Ovary (tissue), 9 donors: ENCODE measurements around the gene MTUS2. TPM values are rescaled to one million over a fixed set of nuclear protein-coding genes. Genes with fewer than 3 reads are reported as not detected.

Experiments used
- DNase-seq, 5 donors: peaks; one replicate each; pipeline ENCODE4 v3.0.0-alpha.2; 2019 to 2020
- H3K27ac ChIP-seq, 2 donors: fragments of 200-600 bp; one replicate each; pipeline versions ENCODE4 v1.5.1 to v1.8.0; 2019 to 2022
- H3K27me3 ChIP-seq: fragments of 200-600 bp; one replicate; pipeline ENCODE4 v1.8.0; 2022
- H3K36me3 ChIP-seq: fragments of 200-600 bp; sonication (generic); one replicate; pipeline ENCODE4 v1.5.1; 2019
- H3K4me1 ChIP-seq: one replicate; pipeline ENCODE4 v1.8.1; 2013; ENCODE audit warnings: mild to moderate bottlenecking, moderate library complexity; ENCODE audit not compliant: insufficient read depth
- H3K4me3 ChIP-seq: fragments of 200-600 bp; sonication (generic); one replicate; pipeline ENCODE4 v1.5.1; 2017
- H3K9me3 ChIP-seq, 2 donors: fragments of 200-600 bp in 1 of 2; sonication (generic) in 1 of 2; one replicate each; pipeline versions ENCODE4 v1.5.1 to v1.8.1; 2013 to 2019; ENCODE audit warnings: mild to moderate bottlenecking in 1 of 2, moderate library complexity in 1 of 2
- EP300 ChIP-seq: sonication (generic); formaldehyde crosslinking; IDR thresholded peaks from one replicate; pipeline ENCODE4 v1.6.1; 2017; ENCODE audit warnings: antibody characterized with exemption
- POLR2A ChIP-seq: fragments of 450-650 bp; IDR thresholded peaks from one replicate; pipeline ENCODE4 v1.6.1; 2017; ENCODE audit warnings: antibody characterized with exemption, mild to moderate bottlenecking, moderate library complexity
- WGBS, 3 donors: extraction: QIAGEN DNeasy Blood & Tissue Kit in 1 of 3; methylation state at CpG; one replicate each; pipeline versions ENCODE4 v1.1.5 to v1.1.7; 2013 to 2017; 5-methylcytosine and 5-hydroxymethylcytosine counted together
- intact Hi-C, 4 donors: fragments of 100-400 bp; cut with DNase I; formaldehyde crosslinking; loops; one replicate each; pipeline versions ENCODE4 v1.11.0 to v1.15.1; 2022 to 2023
- polyA plus RNA-seq, 2 donors: library from polyadenylated mRNA; stranded (reverse); fragments of 200-250 nt in 1 of 2; fragments of 350-450 nt in 1 of 2; fragmentation: Illumina TruSeq in 1 of 2; extraction: RNeasy Lipid Tissue Mini Kit (QIAGEN cat#74804) in 1 of 2; gene quantifications; one replicate each; pipeline ENCODE4 v1.2.3, GENCODE V29; 2013 to 2014
- total RNA-seq, 7 donors: library from RNA; depleted of rRNA in 2 of 7; stranded (reverse); fragments of >200 nt in 2 of 7; fragmentation: NEBNext Ultra II Directional in 3 of 7; extraction: Animal tissue kit (Norgen Biotek cat#: 25700) in 3 of 7; gene quantifications; one replicate each; pipeline versions ENCODE4 v1.1.0 to v1.2.4, GENCODE V29; 2016 to 2023
- TF ChIP-seq, protein P1 (sequence below), 3 donors: fragments of 450-650 bp in 2 of 3; fragments of 200-600 bp in 1 of 3; IDR thresholded peaks; one replicate each; pipeline versions ENCODE4 v1.5.1 to v1.8.0; 2016 to 2022; ENCODE audit warnings: antibody characterized with exemption in 3 of 3, mild to moderate bottlenecking in 1 of 3
- donor health status: DM: no; HTN: no; CAD: no; lungs with moderate emphysema.
- donor health status: DM: no; HTN: no; CAD: no.
- donor health status: Bipolar disorder and iron deficiency.
- donor health status: DM: yes; HTN: yes; CAD: no.
- donor health status: DM: no; HTN: no; CAD: no.
- donor health status: DM: yes; HTN: yes; CAD: no.

Gene MTUS2
- total and polyA plus RNA-seq, 9 donors: 1.5 to 8.7 (median 5.4) TPM

- H3K4me1 ChIP-seq: no peaks in the 10 kb centered on the region
- intact Hi-C loops: no loop called here
- DNase-seq: no peak
- no peaks in the 10 kb centered on the region for H3K36me3 ChIP-seq
- no peak overlapping the region for H3K4me3 ChIP-seq
- no peaks in the 10 kb centered on the region for H3K27me3 ChIP-seq
- H3K9me3 ChIP-seq: no peaks in the 10 kb centered on the region
- no peak for TF ChIP-seq POLR2A
- TF ChIP-seq, protein P1, sequence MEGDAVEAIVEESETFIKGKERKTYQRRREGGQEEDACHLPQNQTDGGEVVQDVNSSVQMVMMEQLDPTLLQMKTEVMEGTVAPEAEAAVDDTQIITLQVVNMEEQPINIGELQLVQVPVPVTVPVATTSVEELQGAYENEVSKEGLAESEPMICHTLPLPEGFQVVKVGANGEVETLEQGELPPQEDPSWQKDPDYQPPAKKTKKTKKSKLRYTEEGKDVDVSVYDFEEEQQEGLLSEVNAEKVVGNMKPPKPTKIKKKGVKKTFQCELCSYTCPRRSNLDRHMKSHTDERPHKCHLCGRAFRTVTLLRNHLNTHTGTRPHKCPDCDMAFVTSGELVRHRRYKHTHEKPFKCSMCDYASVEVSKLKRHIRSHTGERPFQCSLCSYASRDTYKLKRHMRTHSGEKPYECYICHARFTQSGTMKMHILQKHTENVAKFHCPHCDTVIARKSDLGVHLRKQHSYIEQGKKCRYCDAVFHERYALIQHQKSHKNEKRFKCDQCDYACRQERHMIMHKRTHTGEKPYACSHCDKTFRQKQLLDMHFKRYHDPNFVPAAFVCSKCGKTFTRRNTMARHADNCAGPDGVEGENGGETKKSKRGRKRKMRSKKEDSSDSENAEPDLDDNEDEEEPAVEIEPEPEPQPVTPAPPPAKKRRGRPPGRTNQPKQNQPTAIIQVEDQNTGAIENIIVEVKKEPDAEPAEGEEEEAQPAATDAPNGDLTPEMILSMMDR (IDR thresholded peaks at IDR 0.05): no peak
- no peak for TF ChIP-seq EP300
- no peak overlapping the region for H3K27ac ChIP-seq
These were observed 10.4 kb downstream of the MTUS2 start for GRCh38 chr13:28830580-28830979.

DNA sequence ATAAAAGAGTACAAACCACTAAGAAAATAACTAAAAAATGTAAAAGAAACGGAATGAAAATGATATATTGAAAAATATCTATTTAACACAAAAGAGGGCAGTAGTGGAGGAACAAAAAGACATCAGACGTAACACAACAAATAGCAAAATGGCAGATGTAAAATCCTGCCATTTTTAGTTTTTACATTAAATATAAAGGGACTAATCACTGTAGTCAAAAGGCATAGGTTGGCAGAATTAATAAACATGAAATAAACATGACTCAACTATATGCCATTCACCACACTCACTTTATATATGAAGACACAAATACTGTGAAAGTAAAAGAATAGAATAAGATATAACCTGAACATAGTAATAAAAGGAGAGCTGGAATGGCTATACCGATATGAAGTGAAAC is 11.0 kb downstream of the MTUS2 start:
- intact Hi-C loops: no loop called here
- Histone ChIP-seq H3K9me3 (no peaks in the 10 kb centered on the region), H3K4me1 (no peaks in the 10 kb centered on the region), H3K4me3 (no peak overlapping the region), H3K36me3 (no peaks in the 10 kb centered on the region), H3K27me3 (no peaks in the 10 kb centered on the region), H3K27ac (no peak overlapping the region)
- WGBS, 3 donors: 64 to 91% (median 75%) methylated on average over 3 of the region's 3 CpGs
- TF ChIP-seq, protein P1 (IDR thresholded peaks at IDR 0.05): no peak
- no peak for TF ChIP-seq EP300
- DNase-seq: no peak

DNA sequence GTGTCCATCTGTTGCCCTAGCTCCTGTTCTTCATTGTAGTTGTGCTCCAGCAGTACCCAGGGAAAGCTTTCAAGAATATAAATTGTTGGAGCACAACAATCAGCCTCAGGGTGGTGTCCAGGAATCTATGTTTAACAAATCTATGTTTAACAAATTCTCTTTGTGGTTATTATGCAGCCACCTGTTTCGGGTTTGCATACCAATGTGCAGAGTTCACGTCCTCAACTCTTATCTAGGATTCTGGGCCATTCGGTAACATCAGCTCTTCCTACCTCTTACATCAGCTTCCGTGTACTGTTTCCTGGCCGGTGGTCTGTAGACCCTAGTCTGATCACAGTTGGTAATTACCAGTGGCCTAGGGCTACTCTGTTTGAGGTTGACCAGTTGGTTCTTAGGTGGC is 17.0 kb downstream of the MTUS2 start:
- H3K27me3 ChIP-seq: no peaks in the 10 kb centered on the region
- H3K4me1 ChIP-seq: no peaks in the 10 kb centered on the region
- 85 to 93% (median 88%) methylated on average over 5 of the region's 5 CpGs for WGBS, 3 donors
- H3K27ac ChIP-seq: no peak overlapping the region
- H3K9me3 ChIP-seq: no peaks in the 10 kb centered on the region
- TF ChIP-seq EP300 (no peak), POLR2A (no peak)
- TF ChIP-seq, protein P1 (IDR thresholded peaks at IDR 0.05): no peak
- H3K4me3 ChIP-seq: no peak overlapping the region
- H3K36me3 ChIP-seq: no peaks in the 10 kb centered on the region
- no peak for DNase-seq
- intact Hi-C loops: no loop called here

DNA sequence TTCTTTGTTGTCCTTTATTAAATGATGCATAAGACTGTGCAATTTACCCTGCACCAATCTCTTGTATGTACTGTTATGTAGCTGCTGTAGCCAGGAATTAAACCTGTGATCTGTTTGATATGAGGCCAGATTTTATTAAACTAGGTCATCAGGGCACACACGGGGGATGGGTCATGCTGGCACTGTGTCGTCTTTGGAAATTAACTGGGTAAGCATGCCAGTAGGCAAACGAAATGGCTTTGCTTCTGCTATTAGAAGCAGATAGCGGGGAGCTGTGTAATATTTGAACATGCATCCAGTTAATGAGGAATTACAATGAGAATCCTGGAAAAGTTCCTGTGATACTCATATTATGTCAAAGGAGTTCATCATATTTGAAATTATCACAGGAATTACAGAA is 23.5 kb downstream of the MTUS2 start:
- WGBS, 3 donors: 48 to 57% (median 50%) methylated on average over 4 of the region's 4 CpGs
- Histone ChIP-seq H3K27me3 (no peaks in the 10 kb centered on the region), H3K36me3 (no peaks in the 10 kb centered on the region), H3K9me3 (no peaks in the 10 kb centered on the region), H3K27ac (no peak overlapping the region), H3K4me1 (no peaks in the 10 kb centered on the region), H3K4me3 (no peak overlapping the region)
- intact Hi-C loops: no loop called here
- no peak for DNase-seq
- TF ChIP-seq POLR2A: no peak
- TF ChIP-seq, protein P1 (IDR thresholded peaks at IDR 0.05): no peak
- no peak for TF ChIP-seq EP300

DNA sequence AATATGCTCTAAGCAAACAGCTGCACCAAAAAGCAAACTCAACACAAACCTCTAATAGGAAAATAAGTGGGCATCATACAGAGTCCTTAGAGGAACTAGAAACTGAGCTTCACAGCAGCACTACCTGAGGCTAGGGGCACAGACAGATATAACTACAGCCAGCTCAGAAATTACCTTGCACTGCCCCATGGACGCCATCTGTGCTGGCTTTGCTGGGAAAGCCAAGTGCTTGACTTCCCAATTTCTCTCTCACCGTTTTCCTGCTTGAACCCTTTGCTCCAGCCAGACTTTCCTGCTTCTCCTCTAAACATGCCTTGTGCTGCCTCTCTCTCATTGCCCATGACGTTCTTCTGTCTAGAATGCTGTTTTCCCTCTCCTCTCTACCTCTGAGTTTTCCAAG is 29.3 kb downstream of the MTUS2 start:
- H3K36me3 ChIP-seq: no peaks in the 10 kb centered on the region
- TF ChIP-seq POLR2A (no peak), EP300 (no peak)
- TF ChIP-seq, protein P1 (IDR thresholded peaks at IDR 0.05): no peak
- no peak overlapping the region for H3K4me3 ChIP-seq
- H3K9me3 ChIP-seq: no peaks in the 10 kb centered on the region
- 73 to 78% (median 73%) methylated on average over 3 of the region's 3 CpGs for WGBS, 3 donors
- no peak for DNase-seq
- no peak overlapping the region for H3K27ac ChIP-seq
- intact Hi-C loops: no loop called here
- H3K4me1 ChIP-seq: no peaks in the 10 kb centered on the region
- H3K27me3 ChIP-seq: no peaks in the 10 kb centered on the region
